Thoracic aorta (tissue), 2 donors: ENCODE results near the gene ARMC9. TPM values are rescaled to one million over a fixed set of nuclear protein-coding genes. Genes with fewer than 3 reads are reported as not detected.

Experiments used
- ATAC-seq: fragments of 150-250 bp; one replicate; pipeline ENCODE4 v1.8.0; 2017; ENCODE audit warnings: low read depth; ENCODE audit not compliant: insufficient number of reproducible peaks, low FRiP score
- DNase-seq: peaks from one replicate; pipeline ENCODE4 v3.0.0-alpha.2; 2020; ENCODE audit warnings: low spot score
- H3K27ac ChIP-seq, 2 donors: fragments of 200-600 bp; sonication (generic); 1 replicate in 1 of 2; 2 replicates in 1 of 2; pipeline ENCODE4 v1.5.1; 2016; ENCODE audit warnings: mild to moderate bottlenecking in 2 of 2, moderate library complexity in 2 of 2
- H3K27me3 ChIP-seq: fragments of 200-600 bp; sonication (generic); replicated peaks from 2 replicates; pipeline ENCODE4 v1.6.0; 2016; ENCODE audit warnings: mild to moderate bottlenecking; ENCODE audit not compliant: insufficient read depth
- H3K36me3 ChIP-seq: fragments of 200-600 bp; sonication (generic); one replicate; pipeline ENCODE4 v1.5.1; 2016
- H3K4me1 ChIP-seq, 2 donors: fragments of 200-600 bp; sonication (generic); 1 replicate in 1 of 2; 2 replicates in 1 of 2; pipeline versions ENCODE4 v1.5.1 to v1.6.0; 2016; ENCODE audit warnings: low read depth in 2 of 2, mild to moderate bottlenecking in 1 of 2; ENCODE audit not compliant: control insufficient read depth in 1 of 2
- H3K4me3 ChIP-seq: fragments of 200-600 bp; sonication (generic); 2 replicates; pipeline ENCODE4 v1.5.1; 2016; ENCODE audit warnings: mild to moderate bottlenecking
- H3K9me3 ChIP-seq: fragments of 200-600 bp; sonication (generic); 2 replicates; pipeline ENCODE4 v1.5.1; 2016
- total RNA-seq, 2 donors: library from RNA; depleted of rRNA; stranded (reverse); fragments of >200 nt; gene quantifications; one replicate each; pipeline versions ENCODE4 v1.1.0 to v1.2.3, GENCODE V29; 2016
- TF ChIP-seq, protein P1 (sequence below): fragments of 200-600 bp; sonication (generic); IDR thresholded peaks from one replicate; pipeline ENCODE4 v1.5.1; 2019; ENCODE audit warnings: antibody characterized with exemption

Gene ARMC9
- total RNA-seq, 2 donors from 2014 or later = 68.5 to 103 TPM

DNA sequence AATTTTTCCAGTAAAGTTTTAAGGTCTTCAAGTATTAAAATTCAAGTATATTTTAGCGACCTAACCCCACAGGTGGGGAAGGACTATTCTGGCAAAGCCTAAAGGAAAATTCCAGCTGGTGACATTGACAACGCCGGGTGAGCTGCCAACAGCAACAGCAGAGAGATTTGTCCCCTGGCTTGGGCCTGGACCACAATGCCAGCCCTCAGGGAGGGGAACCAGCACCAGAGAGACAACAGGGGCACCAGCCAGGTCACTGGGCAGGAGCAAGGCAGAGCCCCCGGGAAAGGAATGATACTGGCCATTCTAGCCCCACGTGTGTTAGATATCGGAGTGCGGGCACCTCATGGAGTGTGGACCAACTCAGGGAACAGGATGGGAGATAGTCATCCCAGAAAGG is 95.7 kb downstream of the ARMC9 start:
- no peaks in the 10 kb centered on the region for H3K9me3 ChIP-seq
- peaks cover 25% of the 10 kb centered on the region for H3K36me3 ChIP-seq
- DNase-seq (no peak), ATAC-seq (no peak)
- peak overlapping the region in 1 of 2 donors; percentile 14 for H3K27ac ChIP-seq
- H3K27me3 ChIP-seq = no peaks in the 10 kb centered on the region
- TF ChIP-seq, protein P1, sequence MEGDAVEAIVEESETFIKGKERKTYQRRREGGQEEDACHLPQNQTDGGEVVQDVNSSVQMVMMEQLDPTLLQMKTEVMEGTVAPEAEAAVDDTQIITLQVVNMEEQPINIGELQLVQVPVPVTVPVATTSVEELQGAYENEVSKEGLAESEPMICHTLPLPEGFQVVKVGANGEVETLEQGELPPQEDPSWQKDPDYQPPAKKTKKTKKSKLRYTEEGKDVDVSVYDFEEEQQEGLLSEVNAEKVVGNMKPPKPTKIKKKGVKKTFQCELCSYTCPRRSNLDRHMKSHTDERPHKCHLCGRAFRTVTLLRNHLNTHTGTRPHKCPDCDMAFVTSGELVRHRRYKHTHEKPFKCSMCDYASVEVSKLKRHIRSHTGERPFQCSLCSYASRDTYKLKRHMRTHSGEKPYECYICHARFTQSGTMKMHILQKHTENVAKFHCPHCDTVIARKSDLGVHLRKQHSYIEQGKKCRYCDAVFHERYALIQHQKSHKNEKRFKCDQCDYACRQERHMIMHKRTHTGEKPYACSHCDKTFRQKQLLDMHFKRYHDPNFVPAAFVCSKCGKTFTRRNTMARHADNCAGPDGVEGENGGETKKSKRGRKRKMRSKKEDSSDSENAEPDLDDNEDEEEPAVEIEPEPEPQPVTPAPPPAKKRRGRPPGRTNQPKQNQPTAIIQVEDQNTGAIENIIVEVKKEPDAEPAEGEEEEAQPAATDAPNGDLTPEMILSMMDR = no peak
- H3K4me3 ChIP-seq = no peak overlapping the region
- H3K4me1 ChIP-seq = no peaks in the 10 kb centered on the region

DNA sequence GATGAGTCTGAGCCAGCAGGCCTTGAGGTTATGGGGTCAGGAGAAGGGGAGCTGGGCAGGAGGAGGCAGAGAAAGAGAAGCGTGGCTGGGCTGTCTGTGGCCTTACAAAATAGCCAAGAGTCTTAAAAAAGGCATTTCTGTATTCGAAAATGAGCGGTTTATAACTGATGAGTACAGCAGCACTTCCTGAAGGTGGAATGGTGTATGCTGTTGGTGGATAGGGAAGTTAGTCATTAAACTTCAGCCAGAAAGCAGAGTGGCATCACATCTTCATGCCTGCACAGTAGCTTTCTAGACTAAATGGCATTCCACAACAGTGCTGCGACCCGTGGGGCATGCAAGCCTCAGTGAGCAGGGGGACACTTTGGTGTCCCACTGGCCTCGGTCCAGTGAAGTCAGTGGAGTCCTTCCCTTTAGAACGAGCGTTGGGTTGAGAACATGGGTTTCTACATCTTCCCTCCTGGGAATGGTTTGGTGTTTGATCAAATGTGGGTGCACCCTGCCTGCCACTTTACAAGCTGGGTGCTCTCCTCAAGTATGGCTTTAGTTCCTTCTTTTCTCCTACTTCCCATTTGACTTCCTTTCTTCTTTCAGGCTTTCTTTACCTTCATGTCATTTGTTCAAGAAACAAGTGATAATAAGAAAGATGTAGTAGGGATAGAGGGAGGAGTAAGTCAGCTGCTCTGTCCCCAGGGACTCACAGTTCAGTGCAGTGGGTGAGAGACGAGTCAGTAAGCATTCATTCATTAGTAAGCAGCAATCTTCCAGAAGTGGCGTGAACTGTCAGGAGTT is 96.3 kb downstream of the ARMC9 start:
- no peak for ATAC-seq

DNA sequence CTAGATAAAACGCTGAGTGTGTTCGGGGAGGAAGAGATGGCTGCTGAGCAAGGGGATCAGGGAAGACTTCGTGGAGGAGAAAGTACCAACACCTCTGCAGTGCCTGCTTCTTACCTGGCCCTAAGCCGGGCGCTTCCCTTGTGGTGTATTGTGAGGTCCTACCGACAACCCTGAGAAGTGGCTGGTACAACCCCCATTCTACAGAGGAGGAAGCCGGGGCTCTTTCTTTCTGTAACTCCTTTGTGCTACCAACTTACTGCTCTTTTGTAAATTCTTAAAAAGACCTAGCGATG is 96.9 kb downstream of the ARMC9 start:
- TF ChIP-seq, protein P1 = no peak
- no peaks in the 10 kb centered on the region for H3K9me3 ChIP-seq
- H3K4me1 ChIP-seq = peaks cover 0 to 11% of the 10 kb centered on the region in 2 donors
- peaks cover 21% of the 10 kb centered on the region for H3K36me3 ChIP-seq
- H3K27me3 ChIP-seq = no peaks in the 10 kb centered on the region
- no peak for DNase-seq
- no peak for ATAC-seq
- no peak overlapping the region for H3K4me3 ChIP-seq
- no peak overlapping the region for H3K27ac ChIP-seq

More for the DNA sequence above, 96.3 kb downstream of the ARMC9 start:
- H3K27ac ChIP-seq = peak overlapping the region in 1 of 2 donors; percentile 14
- TF ChIP-seq, protein P1 = no peak
- H3K27me3 ChIP-seq = no peaks in the 10 kb centered on the region
- peaks cover 0 to 5% of the 10 kb centered on the region in 2 donors for H3K4me1 ChIP-seq
- H3K4me3 ChIP-seq = no peak overlapping the region
- no peak for DNase-seq
- H3K36me3 ChIP-seq = peaks cover 23% of the 10 kb centered on the region
- no peaks in the 10 kb centered on the region for H3K9me3 ChIP-seq

DNA sequence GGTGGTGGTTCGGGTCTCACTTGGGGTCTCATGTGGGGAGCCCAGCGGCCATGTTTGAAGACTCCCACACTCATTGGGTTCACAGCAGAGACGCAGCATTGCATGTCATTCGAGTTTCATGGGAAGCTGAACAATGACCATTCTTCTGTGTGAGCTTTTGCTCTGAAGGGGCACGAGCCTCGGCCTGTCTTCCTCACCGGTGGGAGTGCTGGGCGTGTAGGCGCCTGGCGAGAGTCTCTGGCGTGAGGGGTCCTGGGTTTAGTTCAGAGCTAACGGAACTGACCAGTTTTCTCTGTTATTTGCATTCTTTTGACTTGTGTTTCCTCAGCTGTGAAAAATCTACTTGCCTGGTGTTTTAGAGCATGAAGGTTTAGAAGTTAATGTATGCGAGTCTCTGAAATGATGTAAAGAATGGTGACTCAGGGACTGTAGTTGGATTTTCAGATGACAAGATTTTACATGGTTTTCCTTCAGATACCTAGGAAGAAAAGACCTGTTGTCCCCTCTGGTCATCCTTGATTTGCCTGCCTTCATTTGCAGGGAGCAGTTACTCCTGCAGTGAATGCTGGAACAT is 98.1 kb downstream of the ARMC9 start:
- Histone ChIP-seq H3K27ac (no peak overlapping the region), H3K4me1 (peaks cover 0 to 17% of the 10 kb centered on the region in 2 donors), H3K9me3 (no peaks in the 10 kb centered on the region), H3K36me3 (peaks cover 16% of the 10 kb centered on the region), H3K4me3 (no peak overlapping the region), H3K27me3 (no peaks in the 10 kb centered on the region)
- no peak for ATAC-seq
- no peak for DNase-seq
- TF ChIP-seq, protein P1 = no peak

DNA sequence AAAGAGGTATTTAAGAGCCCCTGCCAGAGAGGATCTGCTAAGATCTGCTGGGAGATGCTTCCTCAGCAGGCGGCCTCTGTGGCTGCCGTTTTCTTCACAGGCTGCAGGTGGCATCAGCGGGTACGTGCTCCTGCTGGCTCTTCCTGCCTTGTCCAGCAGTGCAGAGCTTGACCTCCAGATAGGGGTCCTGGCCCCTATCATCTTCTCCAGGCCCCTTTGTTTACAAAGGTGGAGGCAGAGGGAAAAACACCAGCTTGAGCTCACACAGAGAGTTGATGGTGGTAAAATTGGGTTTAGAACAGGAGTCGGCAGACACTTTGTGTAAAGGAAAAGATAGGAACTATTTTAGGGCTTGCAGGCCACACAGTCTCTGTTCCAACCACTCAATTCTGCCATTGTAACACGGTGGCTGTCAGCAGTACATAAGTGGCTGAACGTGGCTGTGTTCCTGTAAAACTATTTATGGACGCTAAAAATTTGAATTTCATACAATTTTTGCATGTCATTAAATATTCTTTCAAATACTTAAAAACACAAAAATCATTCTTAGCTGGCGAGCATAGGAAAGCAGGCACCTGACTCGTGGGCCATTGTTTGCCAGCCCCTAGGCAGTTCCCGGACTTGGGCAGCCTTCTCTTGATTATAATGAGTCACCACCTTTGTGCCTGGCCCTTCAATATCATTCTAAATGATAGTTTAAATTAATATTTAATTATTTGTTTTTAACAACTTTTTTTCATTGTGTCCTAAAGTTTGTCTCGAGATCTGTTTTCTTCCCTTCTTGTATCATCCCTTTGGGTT is 98.9 kb downstream of the ARMC9 start:
- no peaks in the 10 kb centered on the region for H3K27me3 ChIP-seq
- peaks cover 0 to 17% of the 10 kb centered on the region in 2 donors for H3K4me1 ChIP-seq
- DNase-seq (no peak), ATAC-seq (no peak)
- H3K27ac ChIP-seq = no peak overlapping the region
- TF ChIP-seq, protein P1 = peak; percentile 65
- H3K36me3 ChIP-seq = peaks cover 13% of the 10 kb centered on the region
- H3K4me3 ChIP-seq = no peak overlapping the region
- H3K9me3 ChIP-seq = no peaks in the 10 kb centered on the region
